K562 (cell line): ENCODE measurements around the gene ZKSCAN3. TPM values are rescaled to one million over a fixed set of nuclear protein-coding genes. Genes with fewer than 3 reads are reported as not detected.

Experiments
- CBX8 ChIP-seq: fragments of 200-600 bp; sonication (generic); IDR thresholded peaks from 2 replicates; pipeline ENCODE4 v1.6.1; 2012; ENCODE audit warnings: borderline replicate concordance, mixed run types, low read depth, mild to moderate bottlenecking, moderate library complexity, mixed read lengths, low read length, control low read depth, inconsistent platforms; ENCODE audit not compliant: poor library complexity, severe bottlenecking; ENCODE audit errors: extremely low read depth
- COPS2 ChIP-seq: fragments of 450-650 bp; conservative IDR thresholded peaks from 2 replicates; pipeline ENCODE4 v1.6.1; 2016; ENCODE audit warnings: mild to moderate bottlenecking, moderate library complexity
- CXXC5 ChIP-seq: fragments of 250-450 bp; sonication (Bioruptor Pico); IDR thresholded peaks from 2 replicates; pipeline ENCODE4 v1.8.0; 2022; ENCODE audit warnings: inconsistent platforms, mild to moderate bottlenecking, moderate library complexity
- FOXP1 ChIP-seq: sonication (generic); formaldehyde crosslinking; IDR thresholded peaks from 2 replicates; pipeline ENCODE4 v1.8.0; 2022; ENCODE audit warnings: mild to moderate bottlenecking, missing genetic modification reagents
- HCFC1 ChIP-seq: IDR thresholded peaks from 2 replicates; pipeline ENCODE4 v1.6.1; 2012; ENCODE audit warnings: low read depth, low read length, improper control_type of control experiment
- HMGXB4 ChIP-seq: sonication (generic); formaldehyde crosslinking; IDR thresholded peaks from 2 replicates; pipeline ENCODE4 v1.8.1; 2023; ENCODE audit warnings: mild to moderate bottlenecking, missing genetic modification reagents
- MAX ChIP-seq: sonication (generic); formaldehyde crosslinking; IDR thresholded peaks from 2 replicates; pipeline ENCODE4 v1.9.0; 2022; ENCODE audit warnings: mild to moderate bottlenecking, missing genetic modification reagents
- MYNN ChIP-seq, 2 experiments: sonication (generic); formaldehyde crosslinking in 1 of 2; IDR thresholded peaks; 2 replicates each; pipeline versions ENCODE4 v1.5.0 to v1.6.1; 2016 to 2020; ENCODE audit warnings: antibody characterized with exemption in 1 of 2, missing genetic modification reagents in 1 of 2
- NBN ChIP-seq: fragments of 450-650 bp; IDR thresholded peaks from 2 replicates; pipeline ENCODE4 v1.6.1; 2016; ENCODE audit warnings: low read depth, mild to moderate bottlenecking
- NCOA2 ChIP-seq, 2 experiments: fragments of 450-650 bp; IDR thresholded peaks; 2 replicates each; pipeline ENCODE4 v1.6.1; 2018; ENCODE audit warnings: mild to moderate bottlenecking in 2 of 2, moderate library complexity in 1 of 2; ENCODE audit not compliant: partially characterized antibody in 2 of 2
- NCOA4 ChIP-seq: fragments of 450-650 bp; IDR thresholded peaks from 2 replicates; pipeline ENCODE4 v1.6.1; 2018; ENCODE audit warnings: mild to moderate bottlenecking; ENCODE audit not compliant: partially characterized antibody
- NCOR1 ChIP-seq: fragments of 450-650 bp; IDR thresholded peaks from 2 replicates; pipeline ENCODE4 v1.6.1; 2016; ENCODE audit warnings: mild to moderate bottlenecking, moderate library complexity
- PREB ChIP-seq: sonication (generic); formaldehyde crosslinking; IDR thresholded peaks from 2 replicates; pipeline ENCODE4 v1.8.1; 2023; ENCODE audit warnings: mild to moderate bottlenecking, missing genetic modification reagents
- RCOR1 ChIP-seq, 2 experiments: IDR thresholded peaks; 2 replicates each; pipeline ENCODE4 v1.6.1; 2012; ENCODE audit warnings: low read depth in 2 of 2, low read length in 2 of 2, borderline replicate concordance in 1 of 2, improper control_type of control experiment in 1 of 2
- RFX7 ChIP-seq: fragments of 250-450 bp; sonication (Bioruptor Pico); IDR thresholded peaks from 2 replicates; pipeline ENCODE4 v1.5.1; 2021; ENCODE audit warnings: mild to moderate bottlenecking
- SETDB1 ChIP-seq: IDR thresholded peaks from one replicate; pipeline ENCODE4 v1.6.1; 2012; ENCODE audit warnings: low read length, control low read depth, inconsistent platforms
- SMARCA4 ChIP-seq: fragments of 450-650 bp; IDR thresholded peaks from 2 replicates; pipeline ENCODE4 v1.6.1; 2016
- SREBF2 ChIP-seq: sonication (generic); formaldehyde crosslinking; IDR thresholded peaks from 2 replicates; pipeline ENCODE4 v1.4.0; 2020; ENCODE audit warnings: mild to moderate bottlenecking, missing genetic modification reagents
- STAT5B ChIP-seq: fragments of 250-450 bp; sonication (Bioruptor Pico); IDR thresholded peaks from 2 replicates; pipeline ENCODE4 v1.8.0; 2021; ENCODE audit warnings: mild to moderate bottlenecking, inconsistent platforms
- TCF3 ChIP-seq: sonication (generic); formaldehyde crosslinking; IDR thresholded peaks from 2 replicates; pipeline ENCODE4 v1.4.0; 2020; ENCODE audit warnings: mild to moderate bottlenecking, missing genetic modification reagents
- ZBTB1 ChIP-seq: sonication (generic); formaldehyde crosslinking; IDR thresholded peaks from 2 replicates; pipeline ENCODE4 v1.8.1; 2023; ENCODE audit warnings: missing genetic modification reagents, low read depth, mild to moderate bottlenecking, borderline replicate concordance
- ZBTB8A ChIP-seq: fragments of 450-650 bp; IDR thresholded peaks from 2 replicates; pipeline ENCODE4 v1.6.1; 2018; ENCODE audit warnings: mild to moderate bottlenecking, moderate library complexity; ENCODE audit not compliant: partially characterized antibody
- ZNF395 ChIP-seq: fragments of 200-800 bp; sonication (Bioruptor generic); IDR thresholded peaks from 2 replicates; pipeline ENCODE4 v1.6.1; 2017; ENCODE audit warnings: missing genetic modification characterization, missing compliant biosample characterization
- ZNF589 ChIP-seq: fragments of 200-800 bp; sonication (Bioruptor generic); IDR thresholded peaks from 2 replicates; pipeline ENCODE4 v1.6.1; 2016; ENCODE audit warnings: low read depth, missing genetic modification characterization, missing compliant biosample characterization
- ZNF717 ChIP-seq: fragments of 250-450 bp; sonication (Bioruptor Pico); IDR thresholded peaks from 2 replicates; pipeline ENCODE4 v1.5.0; 2021
- ZNF764 ChIP-seq: fragments of 250-450 bp; sonication (Bioruptor Pico); IDR thresholded peaks from 2 replicates; pipeline ENCODE4 v1.4.0; 2020; ENCODE audit warnings: low read depth, mild to moderate bottlenecking, moderate library complexity
- polyA plus RNA-seq, 8 experiments: library from polyadenylated mRNA; depleted of rRNA in 4 of 8; stranded (reverse) in 5 of 8; unstranded in 3 of 8; fragments of >200 nt; fragmentation: Nextera tagmentation in 2 of 8; fragmentation: Illumina TruSeq in 1 of 8; extraction: Ambion mirVana in 2 of 8; extraction: Trizol in 1 of 8; gene quantifications; 2 replicates each; pipeline versions ENCODE4 v1.2.1 to v1.2.3, GENCODE V29; 2011 to 2014; ENCODE audit warnings: inconsistent platforms in 1 of 8, missing spikeins in 1 of 8
- total RNA-seq, 7 experiments: library from RNA; depleted of rRNA in 6 of 7; stranded (reverse); fragments of >200 nt in 6 of 7; fragmentation: Illumina TruSeq in 2 of 7; extraction: Trizol in 2 of 7; gene quantifications; 2 replicates each; pipeline versions ENCODE4 v1.2.1 to v1.2.3, GENCODE V29; 2011 to 2021; ENCODE audit warnings: low replicate concordance in 1 of 7

Gene ZKSCAN3
- total and polyA plus RNA-seq, 9 of the 15 experiments (the other 6 are each of a cell fraction or from before 2014, with no cell fraction given): 3.0 to 12.4 (median 10.2) TPM

- peak in 1 of 2 experiments; percentile 75; a peak in 1 of 4 replicates for TF ChIP-seq RCOR1 (IDR thresholded peaks at IDR 0.05; ENCODE audit: borderline replicate concordance in 1 of 2, low read depth in 2 of 2, low read length in 2 of 2)
- TF ChIP-seq NCOA4: no peak
- no peak for TF ChIP-seq ZNF395 (CRISPR knock-in tag)
- TF ChIP-seq NCOR1: no peak
- TF ChIP-seq ZBTB1: no peak
- no peak for TF ChIP-seq SREBF2 (CRISPR knock-in tag)
- TF ChIP-seq TCF3 (CRISPR knock-in tag): no peak
- TF ChIP-seq ZNF717: no peak
- no peak for TF ChIP-seq HCFC1
- no peak for TF ChIP-seq HMGXB4 (CRISPR knock-in tag)
- no peak; the same call in 1 of the 2 replicates for TF ChIP-seq ZNF589 (CRISPR knock-in tag)
- TF ChIP-seq CBX8: no peak
- TF ChIP-seq CXXC5 (CRISPR knock-in tag): peak; percentile 22
- 0 out of 2 replicates have a peak, but pooled peaks have one; percentile 15 for TF ChIP-seq SMARCA4
- 0 out of 2 replicates have a peak, but pooled peaks have one; percentile 28 for TF ChIP-seq NBN
- TF ChIP-seq SETDB1: no peak
- no peak for TF ChIP-seq MAX (CRISPR knock-in tag)
- no peak for TF ChIP-seq NCOA2 (IDR thresholded peaks at IDR 0.05; ENCODE audit: partially characterized antibody in 2 of 2)
- no peak for TF ChIP-seq MYNN (IDR thresholded peaks at IDR 0.05)
- TF ChIP-seq MYNN (CRISPR knock-in tag; IDR thresholded peaks at IDR 0.05): no peak
- no peak for TF ChIP-seq FOXP1 (CRISPR knock-in tag)
- TF ChIP-seq ZNF764 (CRISPR knock-in tag): no peak
- TF ChIP-seq COPS2: no peak
- no peak for TF ChIP-seq STAT5B (CRISPR knock-in tag)
- TF ChIP-seq RFX7 (CRISPR knock-in tag): no peak
- TF ChIP-seq ZBTB8A: no peak
- TF ChIP-seq PREB (CRISPR knock-in tag): no peak
Observed at GRCh38 chr6:28347119-28347518, 2.6 kb upstream of the ZKSCAN3 start (continued).
